GM18867 (cell line): ENCODE data around the gene PTPRK.

ENCODE experiments used
- ATAC-seq: cut with Tn5 transposase; IDR thresholded peaks from one replicate; pipeline ENCODE4 v1.9.1; 2021; ENCODE audit warnings: mild to moderate bottlenecking, moderate library complexity; ENCODE audit not compliant: unreplicated experiment

The PTPRK gene

GRCh38 chr6:127976796-127977195 is 543.6 kb downstream of the PTPRK start:
- no peak for ATAC-seq

- no peak for ATAC-seq
Observed at GRCh38 chr6:127976111-127976510, 544.3 kb downstream of the PTPRK start.

GRCh38 chr6:127972815-127973214 is 547.6 kb downstream of the PTPRK start:
- ATAC-seq: no peak

GRCh38 chr6:127971945-127972391 is 548.4 kb downstream of the PTPRK start:
- peak; percentile 61 for ATAC-seq

- no peak for ATAC-seq
Observed at GRCh38 chr6:127971386-127971785, 549.0 kb downstream of the PTPRK start.

GRCh38 chr6:127969701-127970100 is 550.7 kb downstream of the PTPRK start:
- no peak for ATAC-seq

- ATAC-seq: no peak
Observed at GRCh38 chr6:127968394-127968793, 552.0 kb downstream of the PTPRK start.

GRCh38 chr6:127967708-127968107 is 552.7 kb downstream of the PTPRK start:
- ATAC-seq: no peak

- no peak for ATAC-seq
Observed at GRCh38 chr6:127966616-127967015, 553.8 kb downstream of the PTPRK start.

- no peak for ATAC-seq
Observed at GRCh38 chr6:127963495-127963894, 556.9 kb downstream of the PTPRK start.

- no peak for ATAC-seq
Observed at GRCh38 chr6:127959869-127960268, 560.5 kb downstream of the PTPRK start.

GRCh38 chr6:127956956-127957355 is 563.4 kb downstream of the PTPRK start:
- ATAC-seq: no peak

- ATAC-seq: no peak
Observed at GRCh38 chr6:127956260-127956888, 564.0 kb downstream of the PTPRK start.

GRCh38 chr6:127954082-127954481 is 566.3 kb downstream of the PTPRK start:
- ATAC-seq: no peak

- ATAC-seq: no peak
Observed at GRCh38 chr6:127952831-127953230, 567.6 kb downstream of the PTPRK start.

- ATAC-seq: no peak
Observed at GRCh38 chr6:127952176-127952575, 568.2 kb downstream of the PTPRK start.

- peak; percentile 75 for ATAC-seq
Observed at GRCh38 chr6:127951172-127951917, 569.1 kb downstream of the PTPRK start.

GRCh38 chr6:127950566-127951145 is 569.7 kb downstream of the PTPRK start:
- peak; percentile 43 for ATAC-seq

- ATAC-seq: no peak
Observed at GRCh38 chr6:127949251-127949650, 571.1 kb downstream of the PTPRK start.

- ATAC-seq: no peak
Observed at GRCh38 chr6:127946388-127946787, 574.0 kb downstream of the PTPRK start.

GRCh38 chr6:127945434-127946097 is 574.8 kb downstream of the PTPRK start:
- no peak for ATAC-seq

GRCh38 chr6:127941228-127941627 is 579.2 kb downstream of the PTPRK start:
- no peak for ATAC-seq
